OCI-LY3 (cell line): ENCODE measurements around the gene PTPN13.

Experiments
- H2AFZ ChIP-seq: fragments of 200-600, 300-600 bp; shearing (Covaris generic); 2 replicates; pipeline ENCODE4 v1.6.0; 2014; ENCODE audit warnings: antibody characterized with exemption, low read depth, low read length
- H3K27ac ChIP-seq: fragments of 200-600, 300-600 bp; sonication (generic); 2 replicates; pipeline ENCODE4 v1.5.1; 2014; ENCODE audit warnings: mild to moderate bottlenecking, low read length, moderate library complexity, mixed read lengths
- H3K27me3 ChIP-seq: fragments of 200-600, 300-600 bp; sonication (generic); 2 replicates; pipeline ENCODE4 v1.6.1; 2014; ENCODE audit warnings: low read depth, low read length, mixed read lengths
- H3K36me3 ChIP-seq: fragments of 200-600, 300-600 bp; sonication (generic); replicated peaks from 2 replicates; pipeline ENCODE3; 2014; ENCODE audit warnings: low read depth, low read length, mixed read lengths
- H3K4me1 ChIP-seq: fragments of 300-600, 200-600 bp; sonication (generic); 2 replicates; pipeline ENCODE4 v1.6.1; 2014; ENCODE audit warnings: low read length, mixed read lengths
- H3K4me2 ChIP-seq: fragments of 200-600, 300-600 bp; sonication (generic); 2 replicates; pipeline ENCODE4 v1.6.1; 2014; ENCODE audit warnings: low read length, mixed read lengths
- H3K4me3 ChIP-seq: fragments of 300-600, 200-600 bp; sonication (generic); 2 replicates; pipeline ENCODE4 v1.5.1; 2014; ENCODE audit warnings: antibody characterized with exemption, mild to moderate bottlenecking, low read length, moderate library complexity
- H3K79me2 ChIP-seq: fragments of 300-600, 200-600 bp; shearing (Covaris generic); 2 replicates; pipeline ENCODE4 v1.6.1; 2014; ENCODE audit warnings: mild to moderate bottlenecking, low read length, mixed read lengths
- H3K9ac ChIP-seq: fragments of 300-600, 200-600 bp; shearing (Covaris generic); 2 replicates; pipeline ENCODE4 v1.6.0; 2014; ENCODE audit warnings: mild to moderate bottlenecking, low read length, moderate library complexity
- H3K9me3 ChIP-seq: fragments of 200-600, 300-600 bp; shearing (Covaris generic); 2 replicates; pipeline ENCODE4 v1.6.1; 2014; ENCODE audit warnings: low read length, mixed read lengths; ENCODE audit not compliant: insufficient read depth
- H4K20me1 ChIP-seq: fragments of 200-600, 300-600 bp; sonication (generic); 2 replicates; pipeline ENCODE4 v1.6.1; 2016; ENCODE audit warnings: low read length, mixed read lengths; ENCODE audit not compliant: insufficient read depth
- EZH2phosphoT487 ChIP-seq: fragments of 200-600 bp; shearing (Covaris generic); IDR thresholded peaks from 2 replicates; pipeline ENCODE4 v1.6.1; 2018; ENCODE audit warnings: antibody characterized with exemption, mixed run types, low read depth
- TF ChIP-seq, protein P1 (sequence below): fragments of 200-600, 300-600 bp; sonication (generic); IDR thresholded peaks from 2 replicates; pipeline ENCODE4 v1.5.1; 2014; ENCODE audit warnings: antibody characterized with exemption, low read length, low read depth

Gene PTPN13

DNA sequence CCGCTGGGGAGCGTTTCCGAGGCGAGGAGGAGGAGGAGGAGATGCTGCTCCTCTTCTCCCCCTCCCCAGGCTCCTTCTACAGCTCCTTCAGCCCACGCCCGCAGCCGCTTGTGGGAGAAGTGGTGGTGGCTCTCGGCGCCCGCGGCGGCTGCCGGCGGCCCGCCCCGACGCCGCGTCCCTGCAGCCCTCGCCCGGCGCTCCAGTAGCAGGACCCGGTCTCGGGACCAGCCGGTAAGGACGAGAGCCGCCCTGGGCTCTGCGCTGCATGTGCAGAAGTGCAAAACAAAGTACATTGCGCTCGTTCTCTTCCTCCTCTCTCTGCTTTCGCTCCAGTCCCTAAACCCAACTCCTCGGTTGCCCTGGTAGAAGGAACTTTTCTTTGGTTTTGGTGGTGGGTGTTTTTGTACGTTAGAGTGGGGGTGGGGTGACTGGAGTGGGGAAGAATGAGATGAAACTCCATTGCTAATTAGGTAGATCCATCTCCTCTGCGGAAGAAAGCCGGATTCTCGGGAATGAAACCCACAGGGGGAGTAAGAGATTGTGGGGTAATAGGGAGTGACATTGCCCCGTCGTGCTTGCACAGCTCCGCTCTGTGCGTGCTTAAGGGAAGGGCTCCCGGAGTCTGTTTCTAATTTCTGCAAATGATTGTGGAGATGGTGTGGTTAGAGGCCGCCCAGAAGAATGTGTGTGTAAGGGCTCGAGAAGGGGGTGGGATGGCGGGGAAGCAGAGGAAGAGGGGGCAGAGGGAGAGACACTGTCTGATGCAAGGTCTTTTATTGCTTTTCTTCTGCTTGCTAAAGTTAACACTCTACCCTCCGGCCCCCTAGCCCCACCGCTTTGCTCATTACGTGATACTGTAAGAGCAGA lies 677 bp downstream of the PTPN13 start:
- no peaks in the 10 kb centered on the region for H3K4me1 ChIP-seq
- H3K9me3 ChIP-seq = no peaks in the 10 kb centered on the region
- H3K27me3 ChIP-seq = no peaks in the 10 kb centered on the region
- no peak overlapping the region for H3K27ac ChIP-seq
- no peaks in the 10 kb centered on the region for H4K20me1 ChIP-seq
- H3K79me2 ChIP-seq = no peaks in the 10 kb centered on the region
- no peak overlapping the region for H3K4me2 ChIP-seq
- no peak overlapping the region for H3K4me3 ChIP-seq
- H3K9ac ChIP-seq = no peak overlapping the region
- H3K36me3 ChIP-seq = no peaks in the 10 kb centered on the region
- TF ChIP-seq, protein P1, sequence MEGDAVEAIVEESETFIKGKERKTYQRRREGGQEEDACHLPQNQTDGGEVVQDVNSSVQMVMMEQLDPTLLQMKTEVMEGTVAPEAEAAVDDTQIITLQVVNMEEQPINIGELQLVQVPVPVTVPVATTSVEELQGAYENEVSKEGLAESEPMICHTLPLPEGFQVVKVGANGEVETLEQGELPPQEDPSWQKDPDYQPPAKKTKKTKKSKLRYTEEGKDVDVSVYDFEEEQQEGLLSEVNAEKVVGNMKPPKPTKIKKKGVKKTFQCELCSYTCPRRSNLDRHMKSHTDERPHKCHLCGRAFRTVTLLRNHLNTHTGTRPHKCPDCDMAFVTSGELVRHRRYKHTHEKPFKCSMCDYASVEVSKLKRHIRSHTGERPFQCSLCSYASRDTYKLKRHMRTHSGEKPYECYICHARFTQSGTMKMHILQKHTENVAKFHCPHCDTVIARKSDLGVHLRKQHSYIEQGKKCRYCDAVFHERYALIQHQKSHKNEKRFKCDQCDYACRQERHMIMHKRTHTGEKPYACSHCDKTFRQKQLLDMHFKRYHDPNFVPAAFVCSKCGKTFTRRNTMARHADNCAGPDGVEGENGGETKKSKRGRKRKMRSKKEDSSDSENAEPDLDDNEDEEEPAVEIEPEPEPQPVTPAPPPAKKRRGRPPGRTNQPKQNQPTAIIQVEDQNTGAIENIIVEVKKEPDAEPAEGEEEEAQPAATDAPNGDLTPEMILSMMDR = no peak
- TF ChIP-seq EZH2phosphoT487 = no peak
- no peak overlapping the region for H2AFZ ChIP-seq

DNA sequence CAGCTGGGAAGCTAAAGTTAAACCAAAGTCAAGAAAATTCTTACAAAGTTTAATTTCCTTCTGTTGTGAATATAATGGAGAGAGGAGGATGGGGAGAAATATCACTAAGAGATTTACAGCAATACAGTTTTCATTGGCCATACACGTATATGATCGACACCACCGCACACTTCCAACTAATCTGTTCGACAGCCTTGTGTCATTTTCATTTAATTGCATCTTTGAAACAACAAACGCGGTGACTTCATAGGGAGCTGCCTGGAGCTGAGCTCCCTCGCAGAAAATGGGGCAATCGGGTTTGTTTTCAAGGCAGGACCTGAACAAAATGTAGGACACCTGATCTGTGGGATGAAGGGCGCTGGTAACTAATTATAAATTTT lies 1.3 kb downstream of the PTPN13 start:
- H3K4me2 ChIP-seq = no peak overlapping the region
- no peaks in the 10 kb centered on the region for H3K79me2 ChIP-seq
- no peak overlapping the region for H3K27ac ChIP-seq
- H3K36me3 ChIP-seq = no peaks in the 10 kb centered on the region
- no peaks in the 10 kb centered on the region for H3K27me3 ChIP-seq
- H4K20me1 ChIP-seq = no peaks in the 10 kb centered on the region
- H3K4me1 ChIP-seq = no peaks in the 10 kb centered on the region
- no peak overlapping the region for H3K9ac ChIP-seq
- H3K9me3 ChIP-seq = no peaks in the 10 kb centered on the region
- no peak for TF ChIP-seq EZH2phosphoT487
- TF ChIP-seq, protein P1 = no peak
- no peak overlapping the region for H3K4me3 ChIP-seq
- no peak overlapping the region for H2AFZ ChIP-seq

DNA sequence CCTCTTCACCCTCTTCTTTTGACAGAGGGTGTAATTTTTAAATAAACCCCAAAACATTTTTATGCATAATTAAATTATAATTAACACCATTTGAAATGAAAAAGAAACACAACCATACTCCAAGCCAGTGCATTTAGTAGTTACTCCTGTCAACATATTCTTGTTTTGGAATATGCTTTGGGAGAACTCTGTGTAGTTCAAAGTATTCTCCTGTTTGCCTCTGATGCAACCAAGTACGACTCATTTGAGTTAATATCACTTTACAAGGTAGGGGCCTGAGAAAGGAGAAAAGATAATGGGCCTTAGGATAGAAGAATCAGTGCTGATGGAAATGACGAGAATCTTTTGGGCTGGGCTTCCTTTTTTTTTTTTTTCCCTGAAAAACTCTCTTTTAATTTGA lies 2.7 kb downstream of the PTPN13 start:
- no peak overlapping the region for H3K4me2 ChIP-seq
- no peaks in the 10 kb centered on the region for H3K4me1 ChIP-seq
- no peaks in the 10 kb centered on the region for H3K9me3 ChIP-seq
- H3K36me3 ChIP-seq = no peaks in the 10 kb centered on the region
- no peak overlapping the region for H3K4me3 ChIP-seq
- TF ChIP-seq, protein P1 = no peak
- no peak for TF ChIP-seq EZH2phosphoT487
- no peaks in the 10 kb centered on the region for H4K20me1 ChIP-seq
- no peak overlapping the region for H3K27ac ChIP-seq
- H3K9ac ChIP-seq = no peak overlapping the region
- H2AFZ ChIP-seq = no peak overlapping the region
- H3K79me2 ChIP-seq = no peaks in the 10 kb centered on the region
- H3K27me3 ChIP-seq = no peaks in the 10 kb centered on the region

DNA sequence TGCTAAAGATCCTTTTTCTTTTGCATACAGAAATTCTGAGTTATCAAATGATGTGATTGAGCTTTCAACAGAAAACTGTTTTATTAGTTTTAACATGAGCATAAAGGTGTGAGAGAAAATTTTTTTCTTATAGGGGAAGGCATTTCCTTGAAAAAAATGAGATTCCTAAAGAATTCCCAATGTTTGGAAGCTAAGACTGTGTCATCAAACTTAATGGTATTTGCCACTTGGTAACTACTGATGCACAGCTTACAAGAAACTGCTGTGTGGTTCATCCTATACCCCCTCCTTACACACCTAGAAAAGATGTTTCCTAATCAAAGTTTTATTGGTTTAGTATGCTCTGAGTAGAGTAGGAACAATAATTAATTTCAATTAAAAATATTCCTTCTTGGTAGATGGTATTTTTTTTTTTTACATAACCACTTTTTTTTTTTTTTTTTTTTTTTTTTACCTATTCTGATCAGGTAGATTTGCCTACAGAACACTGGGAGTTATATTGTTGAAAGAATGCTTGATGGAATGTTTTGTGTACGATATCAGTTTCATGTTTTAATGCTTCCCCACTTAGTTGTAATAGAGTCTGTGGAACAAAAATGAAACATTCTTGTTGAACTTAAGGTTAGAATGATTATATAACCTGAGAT lies 6.0 kb downstream of the PTPN13 start:
- no peaks in the 10 kb centered on the region for H3K79me2 ChIP-seq
- H3K27ac ChIP-seq = no peak overlapping the region
- no peak overlapping the region for H3K9ac ChIP-seq
- H4K20me1 ChIP-seq = no peaks in the 10 kb centered on the region
- H3K36me3 ChIP-seq = no peaks in the 10 kb centered on the region
- H3K4me2 ChIP-seq = no peak overlapping the region
- no peak overlapping the region for H2AFZ ChIP-seq
- H3K4me1 ChIP-seq = peaks cover 14% of the 10 kb centered on the region
- no peak overlapping the region for H3K4me3 ChIP-seq
- no peak for TF ChIP-seq EZH2phosphoT487
- TF ChIP-seq, protein P1 = no peak
- no peaks in the 10 kb centered on the region for H3K27me3 ChIP-seq
- H3K9me3 ChIP-seq = no peaks in the 10 kb centered on the region
